ENCODE data around the gene TCEAL1. TPM values are rescaled to one million over a fixed set of nuclear protein-coding genes. Genes with fewer than 3 reads are reported as not detected.
A peak's percentile ranks its signal among the peaks of the same experiment; 100 is the strongest.
"Not testable (repeated sequence)": the region's sequence is repeated elsewhere in the genome, so short reads cannot be mapped to it uniquely, and the experiment has no call there.

Gene TCEAL1
- polyA plus RNA-seq, 5 donors = 35.1 to 41.1 (median 36.3) TPM

DNA sequence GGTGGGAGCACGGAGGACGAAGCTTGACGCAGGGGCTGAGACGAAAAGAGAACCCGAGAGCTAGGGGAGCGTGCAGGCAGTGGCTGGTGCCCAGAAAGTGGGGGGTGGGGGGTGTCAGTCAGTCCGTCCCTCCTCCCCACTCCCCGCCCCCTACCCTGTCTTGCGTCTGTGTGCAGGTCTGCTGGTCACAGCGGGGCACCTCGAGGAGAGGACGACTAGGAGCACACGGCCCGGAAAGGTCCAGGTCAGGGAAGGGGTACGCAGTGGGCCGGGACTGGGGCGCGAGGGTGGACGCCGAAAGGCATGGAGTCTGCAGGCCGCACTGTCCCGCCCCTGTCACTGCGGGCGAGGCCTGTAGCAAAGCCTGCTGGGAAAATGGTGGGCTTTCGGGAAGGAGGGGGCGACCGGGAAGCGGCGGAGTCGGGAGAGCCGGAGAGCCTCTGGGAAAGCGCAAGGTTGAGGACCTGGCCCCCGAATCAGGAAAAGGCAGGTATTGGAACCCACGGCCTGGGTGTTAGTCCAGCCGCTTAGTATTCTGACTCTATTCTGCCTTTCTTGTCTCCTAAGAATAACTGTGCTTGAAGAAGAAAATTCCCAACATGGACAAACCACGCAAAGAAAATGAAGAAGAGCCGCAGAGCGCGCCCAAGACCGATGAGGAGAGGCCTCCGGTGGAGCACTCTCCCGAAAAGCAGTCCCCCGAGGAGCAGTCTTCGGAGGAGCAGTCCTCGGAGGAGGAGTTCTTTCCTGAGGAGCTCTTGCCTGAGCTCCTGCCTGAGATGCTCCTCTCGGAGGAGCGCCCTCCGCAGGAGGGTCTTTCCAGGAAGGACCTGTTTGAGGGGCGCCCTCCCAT is 769 bp downstream of the TCEAL1 start:
- DNase-seq = peak; percentile 73 to 76

- DNase-seq = no peak
These were observed 1.4 kb downstream of the TCEAL1 start for GRCh38 chrX:103630171-103630511.

DNA sequence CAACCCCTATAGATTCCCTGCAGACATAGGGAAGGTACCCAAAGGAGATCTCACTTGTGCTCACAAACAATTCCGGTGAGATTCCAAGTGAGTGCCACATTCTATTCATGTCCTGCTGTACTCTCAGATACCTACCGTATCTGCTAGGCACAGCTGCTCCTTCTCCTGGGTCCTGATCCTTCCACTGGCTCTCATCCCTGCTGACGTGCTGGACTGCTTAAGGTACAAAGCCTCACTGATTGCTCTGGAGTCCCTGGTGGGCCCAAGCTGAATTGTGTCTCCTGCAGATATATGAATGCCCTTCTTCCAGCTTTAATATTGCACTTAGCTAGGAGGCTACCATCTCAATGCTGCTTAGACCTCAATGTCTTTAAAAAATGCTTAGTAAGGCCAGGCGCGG is 2.4 kb downstream of the TCEAL1 start:
- no peak for DNase-seq

DNA sequence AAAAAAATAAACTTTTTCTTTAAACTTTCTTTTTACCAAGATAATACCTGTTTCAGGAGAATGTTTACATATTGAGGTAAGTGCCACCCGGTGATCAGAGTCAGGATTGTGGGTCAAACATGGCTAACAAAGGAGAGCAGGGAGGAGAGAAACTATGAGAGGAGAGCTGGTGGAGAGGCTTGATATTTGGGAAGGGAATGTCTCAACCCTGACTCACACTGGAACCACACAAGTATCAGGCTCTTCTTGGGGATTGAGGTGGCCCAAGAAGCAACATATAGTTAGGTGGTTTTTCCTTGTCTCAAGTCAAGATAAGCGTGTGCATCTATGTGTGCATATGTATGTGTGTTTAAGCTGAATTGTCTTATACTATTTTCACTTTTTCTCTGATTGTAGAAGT is 6.7 kb downstream of the TCEAL1 start:
- DNase-seq = no peak

GRCh38 chrX:103637604-103638338 is 9.0 kb downstream of the TCEAL1 start:
- no peak for DNase-seq

DNA sequence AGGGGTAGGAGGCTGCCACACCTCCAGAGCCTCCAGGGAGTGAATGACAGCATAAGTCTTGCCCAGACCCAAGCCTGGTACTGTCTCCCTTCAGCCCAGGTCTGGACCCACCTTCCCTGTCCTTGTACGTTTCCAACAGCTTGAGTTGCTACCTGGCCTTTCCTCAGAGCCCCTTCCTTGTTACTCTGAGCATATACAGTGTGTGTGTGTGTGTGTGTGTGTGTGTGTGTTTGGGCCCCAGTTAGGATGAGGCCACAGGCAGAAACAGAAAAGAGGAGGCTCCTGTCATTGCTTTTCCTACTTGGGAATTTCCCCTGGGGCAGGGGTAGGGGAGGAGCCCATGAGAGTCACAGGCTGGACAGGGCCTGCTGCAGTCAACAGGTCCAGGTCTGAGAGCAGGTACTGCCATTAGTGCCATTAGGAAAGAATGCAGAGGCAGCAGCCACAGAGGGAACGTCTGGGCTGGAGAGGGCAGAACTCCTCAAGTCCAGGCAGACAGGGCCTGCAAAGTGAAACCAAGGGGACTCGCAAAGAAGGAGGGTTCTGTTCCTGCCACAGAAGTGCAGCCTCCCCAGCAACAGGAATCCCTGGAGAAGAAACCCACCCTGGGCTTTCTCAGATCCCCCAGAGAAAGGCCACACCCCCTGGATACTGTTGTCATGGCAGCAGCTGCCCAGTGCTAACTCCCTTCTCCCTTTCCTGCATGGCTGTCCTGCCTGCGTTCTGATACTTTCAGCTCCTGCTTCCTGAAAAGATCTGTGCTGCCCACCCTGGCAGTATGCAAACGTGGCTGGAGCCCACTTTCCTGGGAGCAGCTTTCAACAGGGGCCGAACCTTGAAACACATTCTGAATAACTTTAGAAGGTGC is 9.9 kb downstream of the TCEAL1 start:
- DNase-seq = not testable (repeated sequence)

DNA sequence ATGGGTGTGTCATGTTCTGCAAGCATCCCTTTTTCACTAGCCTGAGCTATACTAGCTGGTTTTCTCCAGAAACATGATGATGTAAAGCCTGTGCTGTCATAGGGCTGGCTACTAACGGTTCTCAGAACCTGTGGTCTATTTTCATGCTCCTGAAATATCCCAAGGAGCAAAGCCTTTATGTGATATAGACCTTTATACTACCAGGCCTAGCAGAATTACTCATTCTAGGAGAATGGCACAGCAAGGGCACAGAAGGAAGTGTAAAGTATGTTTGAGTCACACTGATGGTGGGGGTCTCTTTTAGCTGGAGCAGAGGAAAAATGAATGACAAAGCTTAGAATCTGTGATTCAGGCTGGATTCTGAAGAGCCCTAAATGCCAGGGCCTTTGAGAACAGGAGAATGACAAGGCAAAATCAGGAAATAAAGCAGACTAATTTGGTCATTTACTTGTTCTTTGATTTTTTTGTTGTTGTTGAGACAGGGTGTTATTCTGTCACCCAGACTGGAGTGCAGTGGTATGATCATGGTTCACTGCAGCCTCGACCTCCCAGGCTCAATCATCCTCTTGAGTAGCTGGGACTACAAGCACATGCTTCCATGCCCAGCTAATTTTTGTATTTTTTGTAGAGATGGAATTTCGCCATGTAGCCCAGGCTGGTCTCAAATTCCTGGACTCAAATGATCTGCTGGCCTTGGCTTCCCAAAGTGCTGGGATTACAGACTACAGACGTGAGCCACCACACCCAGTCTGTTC is 11.8 kb downstream of the TCEAL1 start:
- no peak for DNase-seq

DNA sequence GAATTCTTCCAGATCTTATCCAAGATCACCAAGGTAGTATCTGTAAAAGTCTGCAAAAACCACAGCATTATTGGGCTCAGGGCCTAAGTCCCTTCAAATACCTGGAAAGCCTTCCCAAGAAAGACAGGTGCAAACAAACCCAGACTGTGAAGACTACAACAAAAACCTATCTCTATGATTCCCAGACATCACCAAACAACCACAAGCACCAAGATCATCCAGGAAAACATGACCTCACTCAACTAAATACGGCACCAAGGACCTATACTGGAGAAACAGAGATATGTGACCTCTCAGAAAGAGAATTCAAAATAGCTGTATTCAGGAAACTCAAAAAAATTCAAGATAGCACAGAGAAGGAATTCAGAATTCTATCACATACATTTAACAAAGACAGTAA is 15.3 kb downstream of the TCEAL1 start:
- DNase-seq = no peak

DNA sequence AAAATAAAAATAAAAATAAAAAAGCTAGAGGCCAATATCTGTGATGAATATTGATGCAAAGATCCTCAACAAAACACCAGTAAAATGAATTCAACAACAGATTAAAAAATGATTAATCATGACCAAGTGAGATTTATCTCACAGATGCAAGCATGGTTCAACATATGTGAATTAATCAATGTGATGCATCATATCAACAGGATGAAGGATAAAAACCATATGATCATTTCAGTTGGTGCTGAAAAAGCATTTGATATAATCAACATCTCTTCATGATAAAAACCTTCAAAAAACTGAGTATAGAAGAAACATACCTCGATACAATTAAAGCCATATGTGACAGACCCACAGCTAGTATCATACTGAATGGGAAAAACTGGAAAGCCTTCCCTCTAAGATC is 18.9 kb downstream of the TCEAL1 start:
- no peak for DNase-seq

DNA sequence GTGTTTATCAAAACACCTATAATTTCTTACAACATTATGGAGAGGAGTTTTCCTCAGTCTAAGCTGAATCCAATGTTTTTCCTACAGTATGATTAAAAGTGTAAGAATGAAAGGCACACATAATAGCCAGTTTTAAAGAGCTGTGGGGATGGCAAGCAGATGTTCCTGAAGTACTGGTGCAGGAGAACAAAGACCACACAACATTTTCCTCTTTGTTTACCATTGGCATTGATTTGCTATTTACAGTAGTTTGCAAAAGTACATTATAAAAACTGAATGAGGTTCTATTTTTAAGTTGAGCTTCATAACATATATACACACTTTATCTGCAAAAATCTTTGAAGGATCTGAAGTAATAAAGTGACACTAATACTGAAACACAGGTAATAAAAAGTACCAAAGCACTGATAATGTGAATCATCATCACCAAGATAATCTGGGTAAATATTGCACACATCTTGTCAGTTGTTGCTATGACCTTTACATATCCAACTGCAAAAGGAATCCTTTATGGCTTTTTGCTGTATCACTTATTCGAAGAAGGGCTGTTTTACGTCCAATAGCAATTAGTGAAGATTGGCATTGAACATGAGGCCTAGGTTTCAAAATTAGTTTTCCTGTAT is 22.5 kb downstream of the TCEAL1 start:
- DNase-seq = peak; percentile 7 to 10

- not testable (repeated sequence) for DNase-seq
These were observed 26.6 kb downstream of the TCEAL1 start for GRCh38 chrX:103655230-103656000.

GRCh38 chrX:103656617-103657016 is 27.8 kb downstream of the TCEAL1 start:
- no peak for DNase-seq

GRCh38 chrX:103657066-103657465 is 28.3 kb downstream of the TCEAL1 start:
- not testable (repeated sequence) for DNase-seq

GRCh38 chrX:103658681-103659433 is 30.1 kb downstream of the TCEAL1 start:
- DNase-seq = no peak

DNA sequence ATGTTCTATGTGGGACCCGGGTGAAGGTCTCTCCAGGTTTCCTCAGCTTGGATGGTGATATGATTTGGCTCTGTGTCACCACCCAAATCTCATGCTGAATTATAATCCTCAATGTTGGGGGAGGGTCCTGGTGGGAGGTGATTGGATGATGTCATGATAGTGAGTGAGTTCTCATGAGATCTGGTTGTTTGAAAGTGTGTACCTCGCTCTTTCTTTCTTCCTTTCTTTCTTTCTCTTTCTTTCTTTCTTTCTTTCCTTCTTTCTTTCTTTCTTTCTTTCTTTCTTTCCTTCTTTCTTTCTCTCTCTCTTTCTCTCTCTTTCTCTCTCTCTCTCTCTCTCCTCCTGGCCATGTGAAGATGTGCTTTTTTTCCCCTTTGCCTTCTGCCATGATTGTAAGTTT is 30.7 kb downstream of the TCEAL1 start:
- DNase-seq = not testable (repeated sequence)

DNA sequence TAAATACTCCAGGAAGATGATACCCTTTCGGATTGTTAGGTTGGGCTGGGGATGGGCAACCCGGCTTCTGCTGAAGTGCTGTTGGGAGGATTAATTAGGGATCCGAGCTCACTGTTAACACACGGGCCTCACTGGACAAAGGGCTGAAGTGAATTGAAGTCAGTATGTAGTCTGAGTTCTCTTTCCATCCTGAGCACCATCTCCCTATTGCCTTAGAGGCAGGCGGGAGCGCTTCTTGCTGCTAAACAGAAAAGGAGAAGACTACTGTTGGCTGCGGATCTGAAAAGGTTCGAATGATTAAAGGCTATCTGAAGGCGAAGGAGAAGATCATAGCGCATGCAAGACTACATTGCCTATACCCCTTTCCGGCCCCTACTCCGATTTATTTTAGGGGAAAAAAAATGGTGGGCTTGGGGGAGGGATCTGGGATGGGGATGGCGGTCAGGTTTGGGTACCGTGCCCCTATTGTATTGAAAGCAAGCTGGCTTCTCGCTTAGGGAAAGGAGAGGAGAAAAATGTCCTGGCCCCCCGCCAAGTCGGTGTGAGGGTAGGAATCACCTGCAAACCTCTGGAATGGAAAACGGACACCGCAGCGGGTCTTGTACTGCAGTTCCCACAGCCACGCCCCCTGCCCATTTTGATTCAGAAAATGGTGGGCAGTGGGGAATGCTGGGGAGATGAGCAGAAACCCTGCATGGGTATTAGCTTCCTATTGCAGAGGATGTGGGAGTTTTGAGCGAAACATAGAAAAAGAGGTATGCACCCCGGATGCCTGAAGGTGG is 35.4 kb downstream of the TCEAL1 start:
- DNase-seq = no peak

DNA sequence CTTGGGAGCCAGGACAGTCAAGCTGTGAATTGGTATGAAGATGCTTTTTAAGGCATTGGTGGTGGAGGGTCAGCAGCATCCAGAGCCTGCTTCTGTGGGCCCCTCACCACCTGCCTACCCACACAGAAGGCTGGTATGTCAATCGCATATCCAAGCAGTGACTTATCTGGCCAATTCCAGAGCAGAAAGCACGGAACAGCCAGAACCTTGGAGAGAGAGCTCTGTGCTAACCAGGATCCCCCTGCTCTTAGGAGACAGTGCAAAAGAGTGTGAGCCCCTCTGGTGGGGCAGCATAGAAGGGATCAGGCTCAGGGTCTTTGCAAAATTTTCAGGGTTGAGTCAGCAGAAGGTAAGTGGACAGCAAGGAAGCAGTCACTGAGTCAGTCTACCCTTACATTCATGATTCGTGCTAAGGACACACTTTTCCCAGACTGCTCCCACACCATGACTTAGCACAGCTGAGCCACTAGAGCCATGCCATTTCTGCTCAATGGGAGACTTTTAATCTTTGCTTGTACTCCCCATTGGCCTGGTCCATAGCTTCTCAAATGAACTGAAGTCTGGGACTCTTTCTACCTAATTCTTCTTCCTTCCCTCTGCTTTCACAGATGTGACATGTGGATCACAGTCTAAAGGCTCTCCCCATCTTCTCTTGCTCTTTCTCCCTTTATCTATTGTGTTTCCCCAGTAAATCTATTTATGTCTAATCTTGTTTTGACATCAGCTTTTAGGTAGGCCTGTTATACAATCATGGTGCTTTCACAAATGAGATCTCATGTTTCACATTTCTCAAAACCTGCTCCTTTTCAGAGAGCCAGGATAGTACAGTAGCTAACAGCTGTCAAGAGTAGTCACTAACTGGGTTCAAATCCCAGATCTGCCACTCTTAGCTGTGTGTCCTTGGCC is 37.7 kb downstream of the TCEAL1 start:
- no peak for DNase-seq

Data from right lung (tissue), 5 donors.